NCI-H524 treated with DMSO at 0.1 percent for 48 hours (cell line): Measurements from ENCODE around the gene KCNIP4.
"Not testable (repeated sequence)": the region's sequence is repeated elsewhere in the genome, so short reads cannot be mapped to it uniquely, and the experiment has no call there.

Experiments used
- DNase-seq: peaks from one replicate; lab custom pipeline; 2025; lab: John Stamatoyannopoulos, UW

The KCNIP4 gene

DNA sequence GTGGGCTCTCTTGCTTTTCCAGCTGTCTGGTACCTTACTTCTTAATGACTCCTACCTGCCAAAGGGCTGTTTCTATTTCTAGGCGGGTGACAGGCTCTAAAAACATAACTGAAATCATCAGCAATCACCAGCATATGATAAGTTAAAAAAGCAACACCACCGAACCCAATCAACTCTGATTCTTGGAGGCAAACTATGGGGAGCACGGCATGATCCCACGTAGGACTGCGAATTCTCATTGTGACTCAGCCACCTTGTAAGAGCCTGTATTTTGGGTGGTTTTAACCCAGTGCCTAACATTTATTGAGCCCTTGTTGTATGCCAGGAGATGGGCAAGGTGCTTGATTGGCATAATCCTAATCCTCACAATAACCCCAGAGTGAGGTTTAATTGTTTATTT lies 1091.5 kb downstream of the KCNIP4 start:
- DNase-seq, result no peak

- no peak for DNase-seq
Observed at GRCh38 chr4:20847124-20847747, 1101.3 kb downstream of the KCNIP4 start.

DNA sequence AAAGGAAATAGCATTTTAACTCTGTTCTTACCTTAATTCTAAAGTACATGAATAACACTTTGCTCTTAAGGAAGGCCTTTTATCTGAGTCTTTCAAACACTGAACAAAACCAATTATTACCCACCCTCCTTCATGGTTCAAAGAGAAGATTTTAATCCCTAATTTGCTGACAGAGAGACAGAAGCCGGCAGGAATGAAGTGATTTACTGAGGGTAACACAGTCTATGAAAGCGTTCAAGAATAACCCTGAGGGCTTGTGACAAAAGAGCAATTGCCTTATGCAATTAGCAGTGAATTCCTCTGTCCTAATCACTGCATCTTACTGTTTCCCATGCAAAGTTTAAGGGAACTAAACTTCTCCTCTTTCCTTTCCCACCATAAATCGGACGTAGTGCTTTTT lies 1104.3 kb downstream of the KCNIP4 start:
- no peak for DNase-seq

GRCh38 chr4:20840648-20841190 lies 1107.9 kb downstream of the KCNIP4 start:
- no peak for DNase-seq

GRCh38 chr4:20839957-20840356 lies 1108.6 kb downstream of the KCNIP4 start:
- DNase-seq, result no peak

DNA sequence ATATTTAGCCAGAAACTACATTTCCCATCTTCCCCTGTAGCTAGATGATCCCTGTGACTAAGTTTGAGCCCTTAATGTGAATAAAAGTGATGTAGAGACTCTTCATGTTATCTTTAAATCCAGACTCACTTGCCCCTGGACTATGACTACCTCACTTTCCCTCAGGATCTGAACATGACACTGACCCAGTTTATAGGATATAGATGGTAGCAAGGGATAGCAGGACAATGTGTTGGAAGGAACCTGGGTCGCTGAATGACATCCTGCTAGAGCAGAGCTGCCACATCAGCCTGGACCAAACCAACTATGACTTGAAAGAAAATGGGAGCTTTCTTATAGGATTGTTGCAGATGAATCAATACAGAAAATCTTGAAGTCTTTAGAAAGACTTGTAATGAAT lies 1110.1 kb downstream of the KCNIP4 start:
- DNase-seq, result no peak

DNA sequence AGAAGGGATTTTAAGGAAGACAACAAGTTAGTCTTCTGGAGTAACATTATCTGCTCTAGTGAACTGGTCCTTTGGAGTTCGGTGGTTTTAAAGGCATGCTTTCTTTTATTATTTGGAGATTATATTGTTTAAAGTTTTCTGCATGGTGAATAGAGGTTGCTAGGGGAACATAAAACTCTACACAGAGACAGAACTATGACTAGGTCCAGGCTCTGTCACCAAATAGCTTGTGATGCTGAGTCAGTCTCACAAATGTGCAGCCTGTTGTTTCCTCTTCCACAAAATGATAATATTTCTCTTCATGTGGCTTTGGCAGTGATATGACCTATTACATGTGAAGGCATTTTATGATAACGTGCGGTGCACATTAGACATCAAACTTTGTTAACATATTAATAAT lies 1115.7 kb downstream of the KCNIP4 start:
- no peak for DNase-seq

GRCh38 chr4:20831746-20832145 lies 1116.8 kb downstream of the KCNIP4 start:
- no peak for DNase-seq

DNA sequence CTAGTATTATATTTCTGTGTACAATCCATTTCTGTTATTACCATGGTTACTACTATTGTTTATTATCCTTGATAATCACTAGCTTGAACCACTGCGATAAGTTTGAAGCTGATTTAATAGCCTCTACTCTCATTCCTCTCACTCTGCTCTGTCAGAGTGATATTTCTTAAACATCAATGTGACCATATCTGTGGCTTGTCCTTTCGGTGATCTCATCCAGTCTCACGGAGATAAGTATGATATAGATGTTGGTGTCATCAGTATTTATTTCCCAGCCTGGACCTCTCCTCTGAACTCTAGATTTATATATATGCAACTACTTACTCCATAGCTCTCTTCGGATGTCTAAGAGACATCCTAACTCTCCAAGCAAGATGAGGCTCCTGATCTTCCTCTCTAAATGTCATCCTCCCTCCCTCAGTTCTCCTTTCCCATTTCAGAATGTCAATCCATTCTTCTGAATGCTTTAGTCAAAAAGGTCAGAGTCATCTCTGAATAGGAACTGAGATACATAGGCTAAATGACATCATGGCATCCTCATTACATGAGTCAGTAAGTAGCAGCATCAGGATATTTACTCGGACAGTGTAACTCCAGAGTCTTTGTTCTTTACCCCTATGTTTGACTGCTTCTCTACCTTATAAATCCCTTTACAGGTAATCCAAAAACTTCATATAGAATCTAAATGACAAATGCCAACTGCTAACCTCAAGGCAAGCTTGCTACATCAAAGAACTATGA lies 1118.8 kb downstream of the KCNIP4 start:
- DNase-seq, result no peak

DNA sequence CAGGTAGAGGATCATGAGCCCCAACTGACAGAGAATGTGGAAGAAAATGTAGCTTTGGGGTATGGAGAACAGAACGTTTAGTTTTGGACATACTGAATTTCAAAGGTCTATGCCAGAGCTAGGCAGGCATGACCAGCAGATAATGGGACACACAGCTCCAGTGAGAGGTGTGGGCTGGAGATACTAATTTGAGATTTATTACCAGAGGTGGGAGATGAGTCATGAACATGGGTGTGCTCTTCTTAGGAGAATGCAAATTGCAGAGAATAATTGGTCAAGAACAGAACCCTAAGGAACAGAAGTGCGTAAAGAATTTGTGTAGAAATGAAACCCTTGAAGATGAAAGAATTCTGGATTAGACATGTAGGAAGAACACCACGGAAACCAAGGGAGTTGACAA lies 1123.1 kb downstream of the KCNIP4 start:
- DNase-seq, result no peak

- DNase-seq, result no peak
Observed at GRCh38 chr4:20816287-20816686, 1132.3 kb downstream of the KCNIP4 start.

DNA sequence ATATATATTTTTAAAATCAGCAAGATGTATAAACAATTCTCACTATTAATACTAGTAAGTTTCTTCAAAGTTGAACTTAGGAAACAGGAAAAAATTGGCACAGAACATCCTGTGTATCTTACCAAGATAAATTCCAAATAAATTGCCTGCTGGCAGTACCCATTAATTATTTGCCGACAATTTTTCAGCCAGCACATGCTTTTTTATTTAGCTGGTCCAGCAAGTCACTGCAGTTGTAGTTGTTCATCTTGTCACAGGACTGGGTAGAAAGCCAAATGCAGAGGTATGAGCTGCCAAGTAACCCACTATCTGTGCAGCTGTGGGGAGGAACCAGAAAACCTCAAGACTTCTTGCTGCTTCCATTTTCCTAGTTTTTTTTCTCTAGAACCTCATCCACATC lies 1134.9 kb downstream of the KCNIP4 start:
- no peak for DNase-seq

- DNase-seq, result no peak
Observed at GRCh38 chr4:20809812-20810211, 1138.8 kb downstream of the KCNIP4 start.

- no peak for DNase-seq
Observed at GRCh38 chr4:20805716-20806115, 1142.9 kb downstream of the KCNIP4 start.

DNA sequence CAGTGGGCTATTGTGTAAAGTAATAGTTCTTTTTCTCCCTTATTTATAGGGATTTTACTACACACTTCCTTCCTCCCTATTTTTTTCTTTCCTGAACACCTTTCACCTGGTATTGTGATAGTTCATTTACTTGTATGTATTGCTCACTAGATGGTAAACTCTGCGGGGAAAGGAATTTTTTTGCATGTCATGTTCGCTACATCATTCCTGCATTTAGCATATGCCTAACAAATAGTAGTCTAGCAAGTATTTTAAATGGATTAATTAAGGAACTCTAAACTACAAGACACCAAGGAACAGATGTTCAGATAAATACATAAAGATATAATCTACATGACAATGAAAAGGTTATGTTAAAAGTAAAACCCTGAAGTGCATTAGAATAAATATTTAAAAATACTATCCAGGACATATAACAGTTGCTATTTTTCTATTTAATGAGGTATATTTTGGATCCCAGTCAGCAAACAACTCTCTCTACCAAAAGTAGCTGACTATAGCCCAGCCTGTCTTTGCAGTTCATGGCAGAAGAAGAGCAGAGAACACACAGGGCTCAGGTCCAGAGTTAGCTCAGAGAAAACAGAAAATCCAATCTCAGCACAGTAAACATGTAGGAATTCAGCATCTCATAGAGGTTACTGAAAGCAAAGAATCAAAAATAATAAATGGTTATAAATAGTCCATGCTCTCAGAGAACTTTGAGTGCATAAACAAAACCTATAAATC lies 1160.5 kb downstream of the KCNIP4 start:
- no peak for DNase-seq

DNA sequence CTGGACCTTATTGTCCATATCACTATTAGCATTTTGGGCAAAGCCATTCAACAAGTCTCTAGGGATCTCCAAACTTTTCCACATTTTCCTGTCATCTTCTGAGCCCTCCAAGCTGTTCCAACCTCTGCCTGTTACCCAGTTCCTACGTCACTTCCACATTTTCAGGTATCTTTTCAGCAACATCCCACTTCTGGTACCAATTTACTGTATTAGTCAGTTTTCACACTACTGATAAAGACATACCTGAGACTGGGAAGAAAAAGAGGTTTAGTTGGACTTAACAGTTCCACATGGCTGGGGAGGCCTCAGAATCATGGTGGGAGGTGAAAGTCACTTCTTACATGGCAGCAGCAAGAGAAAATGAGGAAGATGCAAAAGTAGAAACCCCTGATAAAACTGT lies 1165.4 kb downstream of the KCNIP4 start:
- DNase-seq, result not testable (repeated sequence)

DNA sequence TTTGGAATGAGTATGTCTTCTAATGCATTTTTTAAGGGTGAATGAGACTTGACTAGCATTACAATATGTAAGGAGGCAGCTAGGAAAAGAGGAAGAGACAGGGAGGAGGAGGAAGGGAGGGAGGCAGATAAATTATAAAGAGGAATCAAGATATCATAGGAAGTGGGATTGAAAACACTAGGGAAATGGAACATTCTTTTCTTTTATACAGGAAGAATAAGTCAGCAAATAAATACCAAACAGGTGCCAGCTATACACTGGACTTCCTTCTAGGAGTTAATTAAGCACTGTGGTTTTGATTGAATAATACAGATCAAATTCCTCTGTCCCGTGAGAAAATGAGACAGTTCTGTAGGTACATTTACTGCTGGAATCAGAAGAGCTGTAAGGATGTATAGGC lies 1169.7 kb downstream of the KCNIP4 start:
- no peak for DNase-seq

- DNase-seq, result no peak
Observed at GRCh38 chr4:20773144-20773997, 1175.2 kb downstream of the KCNIP4 start.

GRCh38 chr4:20764366-20764992 lies 1184.1 kb downstream of the KCNIP4 start:
- no peak for DNase-seq

DNA sequence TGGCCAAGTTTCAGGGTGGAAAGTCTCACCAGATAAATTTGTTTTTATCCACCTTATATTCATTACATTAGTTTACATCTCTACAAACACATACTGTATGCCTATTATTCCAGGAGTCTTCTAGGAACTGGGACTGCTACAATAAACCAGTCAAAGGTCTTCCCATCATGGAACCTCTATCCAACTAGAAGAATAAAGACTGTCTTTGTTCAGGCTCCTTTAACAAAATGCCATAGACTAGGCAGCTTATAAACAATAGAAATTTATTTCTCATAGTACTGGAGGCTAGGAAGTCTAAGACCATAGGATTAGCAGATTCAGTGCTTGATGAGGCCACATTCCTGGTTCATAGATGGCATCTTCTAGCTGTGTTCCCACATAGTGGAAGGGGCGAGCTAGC lies 1186.7 kb downstream of the KCNIP4 start:
- no peak for DNase-seq

- DNase-seq, result no peak
Observed at GRCh38 chr4:20761382-20761781, 1187.2 kb downstream of the KCNIP4 start.

- DNase-seq, result no peak
Observed at GRCh38 chr4:20760053-20760452, 1188.5 kb downstream of the KCNIP4 start.
